GM21526 (cell line): ENCODE data around the gene ZNF705A.
"Not testable (repeated sequence)": the region's sequence is repeated elsewhere in the genome, so short reads cannot be mapped to it uniquely, and the experiment has no call there.

Experiments used
- ATAC-seq: cut with Tn5 transposase; IDR thresholded peaks from one replicate; pipeline ENCODE4 v1.9.1; 2021; ENCODE audit warnings: moderate library complexity; ENCODE audit not compliant: unreplicated experiment, low FRiP score

ZNF705A gene

GRCh38 chr12:8156845-8157244 is at the start of gene ZNF705A:
TSS of gene ZNF705A (plus strand) at chr12:8157015. CDS start at chr12:8172626, 15,611 bp downstream.
- no peak for ATAC-seq

GRCh38 chr12:8108808-8109398 is 47.9 kb upstream of the ZNF705A start:
- ATAC-seq = no peak

GRCh38 chr12:8113117-8113516 is 43.7 kb upstream of the ZNF705A start:
- not testable (repeated sequence) for ATAC-seq

DNA sequence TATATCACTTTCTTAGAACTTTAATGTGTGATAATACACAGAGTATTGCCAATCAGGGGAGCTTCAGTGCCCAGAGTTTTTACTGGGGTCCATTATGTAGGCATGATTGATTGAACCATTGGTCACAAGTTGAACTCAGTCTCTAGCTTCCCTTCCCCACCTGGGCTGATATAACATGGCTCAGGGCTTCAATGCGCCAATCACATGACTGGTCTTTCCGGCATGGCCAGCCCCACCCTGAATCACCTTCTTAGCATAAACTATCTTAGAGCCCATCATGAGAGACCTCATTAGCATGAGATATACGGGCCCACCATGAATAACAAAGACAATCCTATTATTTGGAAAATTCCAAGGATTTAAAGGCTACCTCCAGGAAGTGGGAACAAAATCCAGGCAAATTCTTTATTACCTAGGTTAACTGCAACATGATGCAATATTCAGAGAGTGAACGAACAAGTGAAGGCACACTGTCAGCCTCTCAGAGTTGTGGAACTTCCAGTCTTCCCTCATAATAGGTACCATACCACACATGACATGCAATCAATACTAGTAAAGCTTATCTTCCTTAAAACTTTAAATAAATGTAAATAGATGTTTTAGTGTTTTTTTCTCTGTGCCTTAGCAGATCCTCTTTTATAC is 36.6 kb upstream of the ZNF705A start:
- ATAC-seq = no peak

DNA sequence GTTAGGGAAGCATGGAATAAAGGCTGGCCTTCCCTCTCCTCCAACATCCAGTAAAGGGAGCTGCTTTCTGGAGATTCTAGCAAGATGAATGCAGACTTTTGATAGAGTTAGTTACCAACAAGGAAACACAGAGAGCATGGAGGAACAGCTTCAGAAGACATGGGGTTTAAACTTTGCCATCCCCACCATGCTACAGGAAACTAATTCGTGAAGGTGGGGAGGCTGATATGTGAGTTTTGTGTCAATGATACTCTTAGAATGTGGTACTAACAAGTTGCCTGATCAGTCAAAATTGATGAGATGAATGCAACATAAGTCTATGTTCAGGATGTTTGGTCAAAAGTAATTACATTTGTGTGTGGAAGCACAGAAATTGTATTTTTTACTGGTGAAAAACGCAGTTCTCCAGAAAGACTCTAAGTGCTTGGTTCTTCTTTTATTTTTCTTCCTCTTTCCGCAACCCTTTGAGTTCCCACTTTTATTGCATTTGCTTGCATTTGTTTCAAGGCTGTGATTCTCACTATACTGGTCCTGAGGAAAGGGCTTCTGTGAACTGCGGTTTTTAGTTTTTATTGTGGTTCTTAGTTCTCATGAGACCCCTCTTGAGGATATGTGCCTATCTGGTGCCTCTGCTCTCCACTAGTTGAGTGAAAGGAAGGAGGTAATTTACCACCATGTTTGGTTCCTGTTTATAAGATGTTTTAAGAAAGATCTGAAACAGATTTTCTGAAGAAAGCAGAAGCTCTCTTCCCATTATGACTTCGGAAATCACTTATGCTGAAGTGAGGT is 33.5 kb upstream of the ZNF705A start, which contains the start of gene CLEC4A:
TSS of gene CLEC4A (plus strand) at position 494 of the 789 bp plus-strand sequence. CDS start at position 756, 262 bp downstream.
- no peak for ATAC-seq

DNA sequence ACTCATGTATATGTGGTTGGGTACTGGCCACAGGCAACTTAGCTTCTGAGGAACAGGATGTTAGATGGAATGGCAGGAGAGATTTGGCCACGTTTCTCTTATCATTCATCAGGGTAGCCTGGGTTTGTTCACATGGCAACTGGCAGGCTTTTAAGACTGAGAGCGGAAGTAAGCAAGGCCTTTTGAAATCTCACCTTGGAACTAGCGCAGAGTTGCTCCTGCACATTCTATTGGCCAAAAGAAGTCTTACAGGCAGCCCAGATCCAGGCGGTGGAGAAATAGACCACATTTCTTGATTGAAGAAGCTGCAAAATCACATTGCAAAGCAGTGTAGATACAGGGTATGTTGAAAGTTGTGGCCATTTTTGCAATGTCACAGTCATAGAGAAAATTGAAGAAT is 29.7 kb upstream of the ZNF705A start:
- no peak for ATAC-seq

GRCh38 chr12:8133636-8134397 is 23.0 kb upstream of the ZNF705A start:
- not testable (repeated sequence) for ATAC-seq

DNA sequence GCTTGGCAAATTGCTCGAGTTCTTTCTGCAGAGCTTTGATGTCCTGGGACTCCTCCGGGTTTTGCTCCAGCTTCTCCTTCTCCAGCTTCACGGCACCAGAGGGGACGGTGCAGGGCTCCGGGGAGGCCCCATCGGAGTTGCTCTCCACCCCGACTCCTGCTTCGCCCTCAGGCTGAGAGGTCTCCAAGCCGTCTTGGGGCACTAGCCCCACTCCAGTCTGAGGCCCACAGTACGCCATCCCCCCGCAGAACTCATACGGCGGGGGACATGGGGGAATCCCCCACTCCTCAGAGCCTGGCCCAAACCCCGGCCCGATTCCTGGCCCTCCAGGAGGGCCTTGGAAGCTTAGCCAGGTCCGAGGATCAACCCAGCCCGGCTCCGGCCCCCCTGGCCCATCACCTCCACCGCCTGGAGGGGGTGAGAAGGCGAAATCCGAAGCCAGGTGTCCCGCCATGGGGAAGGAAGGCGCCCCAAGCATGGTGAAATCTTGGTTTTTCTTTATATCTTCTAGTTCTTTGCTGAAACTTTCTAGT is 22.4 kb upstream of the ZNF705A start:
- not testable (repeated sequence) for ATAC-seq

GRCh38 chr12:8141647-8142046 is 15.2 kb upstream of the ZNF705A start:
- not testable (repeated sequence) for ATAC-seq

GRCh38 chr12:8143261-8143660 is 13.6 kb upstream of the ZNF705A start:
- ATAC-seq = no peak

DNA sequence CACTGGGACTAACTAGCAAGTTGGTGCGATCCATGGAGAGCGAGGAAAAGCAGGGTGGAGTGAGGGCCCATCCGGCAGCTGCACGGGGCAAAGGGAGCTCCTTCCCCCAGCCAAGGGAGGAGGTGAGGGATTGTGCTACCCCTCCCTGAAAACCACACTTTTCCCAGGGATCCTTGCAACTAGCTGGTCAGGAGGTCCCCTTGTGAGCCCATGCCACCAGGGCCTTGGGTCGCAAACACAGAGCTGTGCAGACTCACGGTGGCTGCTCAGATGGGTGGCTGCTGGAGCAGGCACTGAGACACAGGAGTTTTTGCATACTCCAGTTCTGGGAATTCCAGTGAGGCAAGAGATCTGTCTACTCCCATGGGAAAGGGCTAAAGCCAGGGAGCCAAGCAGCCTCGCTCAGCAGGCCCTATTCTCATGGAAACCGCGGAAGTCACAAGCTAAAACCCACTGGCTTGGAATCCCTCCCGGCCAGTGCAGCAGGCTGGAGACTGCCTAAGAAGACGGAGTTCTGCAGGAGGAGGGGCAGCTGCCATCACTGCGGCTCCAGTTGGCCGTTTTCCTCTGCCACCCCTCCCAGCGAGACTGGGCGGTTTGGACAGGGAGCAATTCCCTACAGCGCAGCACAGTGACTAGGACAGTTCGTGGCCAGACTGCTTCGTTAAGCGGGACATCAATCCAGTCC is 10.9 kb upstream of the ZNF705A start:
- no peak for ATAC-seq

DNA sequence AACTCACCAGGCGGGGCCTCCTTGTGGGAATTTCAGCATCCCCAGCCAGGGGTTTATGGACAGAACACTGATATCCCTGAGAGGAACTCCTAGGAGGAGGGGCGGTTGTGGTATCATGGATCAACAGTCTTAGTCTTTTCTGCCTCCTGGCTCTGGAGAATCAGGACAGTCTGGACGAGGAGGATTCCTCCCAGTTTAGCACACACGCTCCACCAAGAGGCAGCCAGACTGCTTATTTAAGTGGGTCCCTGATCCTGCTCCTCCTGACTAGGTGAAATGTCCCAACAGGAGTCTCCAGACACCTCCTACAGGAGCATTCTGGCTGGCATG is 10.4 kb upstream of the ZNF705A start:
- no peak for ATAC-seq

DNA sequence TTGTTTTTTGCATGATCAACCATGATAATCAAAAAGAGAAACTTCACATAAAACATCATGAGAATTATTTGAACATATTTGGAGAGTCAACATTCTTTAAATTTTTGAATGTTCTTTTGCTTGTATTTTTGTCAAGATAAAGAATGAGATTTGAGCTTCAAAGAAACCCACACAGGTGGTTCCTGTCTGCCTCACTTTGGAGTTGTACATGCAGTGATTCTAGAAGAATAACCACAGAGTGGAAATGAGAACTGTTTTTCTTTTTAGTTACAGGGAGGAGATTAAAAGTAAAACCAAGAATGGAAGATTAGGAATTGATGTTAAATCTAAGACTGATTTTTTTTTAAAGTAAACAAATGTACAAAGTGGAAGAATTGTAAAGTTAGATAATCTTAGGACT is 2.3 kb upstream of the ZNF705A start:
- no peak for ATAC-seq

- ATAC-seq = no peak
Observed at GRCh38 chr12:8156416-8156815, 399 bp upstream of the ZNF705A start.

GRCh38 chr12:8157484-8158198 is 826 bp downstream of the ZNF705A start:
- ATAC-seq = no peak

- ATAC-seq = not testable (repeated sequence)
Observed at GRCh38 chr12:8172911-8173310, 16.1 kb downstream of the ZNF705A start.

DNA sequence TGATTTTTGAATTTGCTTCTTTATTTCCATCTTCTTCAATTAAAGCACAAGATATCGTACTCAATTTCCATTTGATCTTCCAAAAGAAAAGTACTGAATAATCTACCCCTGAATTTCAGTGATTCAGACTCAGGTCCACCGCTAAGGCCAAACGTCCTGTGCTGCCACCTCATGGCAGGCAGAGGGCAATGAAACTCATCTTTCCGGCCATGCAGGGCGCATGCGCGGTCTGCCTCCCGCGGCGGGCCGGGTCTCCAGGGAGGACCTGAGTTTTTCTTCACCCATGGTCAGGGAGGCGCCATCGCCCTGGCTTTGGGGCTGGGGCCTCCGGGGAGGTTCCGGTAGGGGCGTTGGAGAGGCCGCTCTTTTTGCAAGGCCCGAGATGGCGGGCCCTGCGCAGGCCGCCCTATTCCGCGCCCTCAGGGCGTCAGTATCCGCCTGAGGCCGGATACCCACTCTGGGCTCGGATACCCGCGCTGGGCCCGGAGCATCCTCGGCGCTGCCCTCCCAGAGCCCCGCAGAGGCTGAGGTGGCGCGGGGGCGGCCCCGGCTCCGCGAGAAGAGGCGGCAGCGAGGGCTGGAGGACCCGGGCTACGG is 23.3 kb downstream of the ZNF705A start:
- not testable (repeated sequence) for ATAC-seq

GRCh38 chr12:8181271-8181670 is 24.5 kb downstream of the ZNF705A start:
- not testable (repeated sequence) for ATAC-seq

DNA sequence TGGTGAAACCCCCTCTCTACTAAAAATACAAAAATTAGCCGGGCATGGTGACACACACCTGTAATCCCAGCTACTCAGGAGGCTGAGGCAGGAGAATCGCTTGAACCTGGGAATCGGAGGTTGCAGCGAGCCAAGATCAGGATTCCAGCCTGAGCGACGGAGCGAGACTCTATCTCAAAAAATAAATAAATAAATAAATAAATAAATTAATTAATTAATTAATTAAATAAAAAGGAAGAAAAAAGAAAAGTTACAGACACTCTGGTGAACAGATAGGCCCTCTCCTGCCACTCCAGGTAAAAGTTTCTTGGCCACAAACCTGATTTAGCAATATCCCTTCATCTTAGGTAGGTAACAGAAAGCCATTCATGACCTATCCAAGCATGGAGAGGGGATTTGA is 26.1 kb downstream of the ZNF705A start:
- ATAC-seq = not testable (repeated sequence)
